ENCODE results near the gene TEX14.
"Not testable (repeated sequence)": the region's sequence is repeated elsewhere in the genome, so short reads cannot be mapped to it uniquely, and the experiment has no call there.

The TEX14 gene

DNA sequence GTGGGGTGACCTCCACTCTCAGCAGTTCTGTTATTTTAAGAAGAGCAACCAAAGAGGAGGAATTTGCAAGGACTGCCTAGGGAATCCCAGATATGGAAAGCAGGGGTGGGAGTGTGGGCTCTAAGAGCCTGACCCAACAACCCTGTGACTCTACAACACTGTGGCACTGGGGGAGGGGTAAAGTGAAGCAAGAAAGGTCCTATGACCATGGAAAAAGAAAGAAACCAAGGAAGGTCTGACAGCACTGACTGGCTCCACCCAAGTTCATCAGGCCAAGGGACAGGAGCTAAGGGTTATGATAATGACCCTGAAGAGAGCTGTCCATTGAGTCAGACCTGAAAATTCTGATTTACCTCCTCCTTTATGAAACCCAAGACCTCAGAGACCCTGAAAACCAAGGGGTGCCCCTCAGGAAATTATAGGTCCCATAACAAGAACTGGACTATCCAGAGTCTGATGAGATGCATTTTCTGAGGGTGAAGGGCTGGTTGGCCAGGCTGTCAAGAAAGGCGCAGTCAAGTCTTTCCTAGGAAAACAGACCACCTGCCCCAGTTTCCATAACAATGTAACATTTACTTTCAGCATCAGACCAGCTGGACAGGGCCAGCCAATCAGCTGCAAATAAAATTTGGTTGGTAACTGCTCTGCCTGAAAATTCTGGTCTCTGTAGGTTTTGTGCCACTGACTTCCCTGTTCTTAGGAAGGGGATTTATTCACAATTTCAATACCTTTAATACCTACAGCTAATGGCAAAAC is 123.6 kb downstream of the TEX14 start:
- H3K36me3 ChIP-seq (ENCODE audit: control insufficient read depth, insufficient read depth, low read length): no peaks in the 10 kb centered on the region
- no peak for DNase-seq (ENCODE audit: low read depth, low spot score)
- peaks cover 4% of the 10 kb centered on the region; the same call in 1 of the 2 replicates for H3K4me1 ChIP-seq (ENCODE audit: control insufficient read depth, insufficient read depth, low read length)
- WGBS (ENCODE audit: insufficient coverage, insufficient read length): no CpG with 5 or more reads among the region's 1 CpG
- H3K9me3 ChIP-seq (ENCODE audit: control insufficient read depth, insufficient read depth, low read length): no peaks in the 10 kb centered on the region
- H3K27ac ChIP-seq (ENCODE audit: low read length): no peak overlapping the region
- H3K27me3 ChIP-seq (ENCODE audit: control insufficient read depth, insufficient read depth, low read length): no peaks in the 10 kb centered on the region
- H3K4me3 ChIP-seq (ENCODE audit: low read length): no peak overlapping the region

DNA sequence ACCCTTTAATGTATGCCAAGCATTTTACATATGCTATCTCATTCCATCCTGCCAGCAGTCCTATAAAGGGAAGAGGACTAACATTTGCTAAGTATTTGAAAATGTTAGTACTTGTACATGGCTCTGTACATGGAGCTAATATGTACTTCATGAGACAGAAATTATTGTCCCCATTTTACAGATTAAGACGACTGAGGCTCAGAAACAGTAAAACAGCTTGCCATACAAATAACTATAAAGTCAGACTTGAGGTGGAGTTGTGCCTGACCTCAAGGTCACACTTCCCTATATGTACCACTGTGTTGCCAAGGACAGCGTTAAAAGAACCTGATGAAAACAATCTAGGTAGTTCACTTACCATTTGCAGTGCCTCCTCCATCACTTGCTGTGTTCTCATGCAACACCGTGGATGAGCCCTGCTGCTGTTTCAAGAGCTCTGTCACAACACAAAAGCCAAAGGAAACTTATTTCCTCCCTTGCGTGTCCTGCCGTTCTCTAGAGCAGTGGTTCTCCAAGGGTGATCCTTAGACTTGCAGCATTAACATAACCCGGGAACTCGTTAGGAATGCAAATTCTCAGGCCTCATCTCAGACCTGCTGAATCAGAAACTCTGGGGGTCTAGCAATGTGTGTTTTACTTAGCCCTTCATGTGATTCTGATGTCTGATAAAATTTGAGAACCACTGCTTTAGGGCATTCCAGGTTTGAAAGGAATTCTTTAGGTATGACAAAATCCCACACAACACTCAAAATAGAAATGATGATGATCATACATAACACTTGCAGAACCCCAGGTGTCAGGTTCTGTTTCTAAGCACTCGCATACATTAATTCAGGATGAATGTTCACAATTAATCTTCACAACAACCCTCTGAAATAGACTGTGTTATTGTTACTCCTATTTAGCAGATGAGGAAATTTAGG is 126.2 kb downstream of the TEX14 start:
- no peak overlapping the region for H3K4me3 ChIP-seq (ENCODE audit: low read length)
- peaks cover 4% of the 10 kb centered on the region; the same call in 1 of the 2 replicates for H3K4me1 ChIP-seq (ENCODE audit: control insufficient read depth, insufficient read depth, low read length)
- no CpG with 5 or more reads among the region's 8 CpGs for WGBS (ENCODE audit: insufficient coverage, insufficient read length)
- peak; percentile 33 for DNase-seq (ENCODE audit: low read depth, low spot score)
- H3K9me3 ChIP-seq (ENCODE audit: control insufficient read depth, insufficient read depth, low read length): no peaks in the 10 kb centered on the region
- no peaks in the 10 kb centered on the region; the same call in 1 of the 2 replicates for H3K27me3 ChIP-seq (ENCODE audit: control insufficient read depth, insufficient read depth, low read length)
- H3K27ac ChIP-seq (ENCODE audit: low read length): no peak overlapping the region
- H3K36me3 ChIP-seq (ENCODE audit: control insufficient read depth, insufficient read depth, low read length): no peaks in the 10 kb centered on the region

GRCh38 chr17:58564971-58565370 is 126.9 kb downstream of the TEX14 start:
- H3K36me3 ChIP-seq (ENCODE audit: control insufficient read depth, insufficient read depth, low read length): no peaks in the 10 kb centered on the region
- H3K4me1 ChIP-seq (ENCODE audit: control insufficient read depth, insufficient read depth, low read length): peaks cover 4% of the 10 kb centered on the region; the same call in 1 of the 2 replicates
- no peak overlapping the region for H3K27ac ChIP-seq (ENCODE audit: low read length)
- no peak overlapping the region for H3K4me3 ChIP-seq (ENCODE audit: low read length)
- no peaks in the 10 kb centered on the region; the same call in 1 of the 2 replicates for H3K27me3 ChIP-seq (ENCODE audit: control insufficient read depth, insufficient read depth, low read length)
- DNase-seq (ENCODE audit: low read depth, low spot score): no peak
- WGBS (ENCODE audit: insufficient coverage, insufficient read length): no CpG with 5 or more reads among the region's 1 CpG
- H3K9me3 ChIP-seq (ENCODE audit: control insufficient read depth, insufficient read depth, low read length): no peaks in the 10 kb centered on the region

- Histone ChIP-seq H3K27me3 (ENCODE audit: control insufficient read depth, insufficient read depth, low read length) (no peaks in the 10 kb centered on the region; the same call in 1 of the 2 replicates), H3K27ac (ENCODE audit: low read length) (no peak overlapping the region), H3K4me3 (ENCODE audit: low read length) (no peak overlapping the region), H3K4me1 (ENCODE audit: control insufficient read depth, insufficient read depth, low read length) (peaks cover 4% of the 10 kb centered on the region; the same call in 1 of the 2 replicates), H3K9me3 (ENCODE audit: control insufficient read depth, insufficient read depth, low read length) (no peaks in the 10 kb centered on the region), H3K36me3 (ENCODE audit: control insufficient read depth, insufficient read depth, low read length) (no peaks in the 10 kb centered on the region)
- no CpG with 5 or more reads among the region's 2 CpGs for WGBS (ENCODE audit: insufficient coverage, insufficient read length)
- no peak for DNase-seq (ENCODE audit: low read depth, low spot score)
These were observed 127.6 kb downstream of the TEX14 start for GRCh38 chr17:58564243-58564642.

DNA sequence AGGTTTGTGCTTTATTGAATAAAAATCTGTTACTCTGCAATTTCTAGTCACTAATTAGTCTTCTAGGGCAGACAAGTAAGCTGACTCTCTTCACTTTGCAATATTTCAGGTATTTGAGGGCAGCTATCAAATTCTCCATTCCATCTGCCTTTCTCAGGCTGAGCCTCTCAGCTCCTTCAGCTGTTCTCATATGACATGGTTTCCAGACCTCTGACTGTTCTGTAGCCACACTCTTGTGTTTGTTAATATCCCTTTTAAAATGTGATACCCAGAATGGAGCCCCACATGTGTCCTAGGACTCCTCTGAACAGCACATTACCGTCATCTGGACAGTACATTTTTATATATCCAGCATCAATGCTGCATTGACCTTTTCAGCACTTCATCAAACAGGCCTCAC is 131.3 kb downstream of the TEX14 start:
- no peak overlapping the region for H3K4me3 ChIP-seq (ENCODE audit: low read length)
- no peaks in the 10 kb centered on the region; the same call in 1 of the 2 replicates for H3K27me3 ChIP-seq (ENCODE audit: control insufficient read depth, insufficient read depth, low read length)
- peaks cover 1% of the 10 kb centered on the region; the same call in 1 of the 2 replicates for H3K4me1 ChIP-seq (ENCODE audit: control insufficient read depth, insufficient read depth, low read length)
- no peaks in the 10 kb centered on the region for H3K36me3 ChIP-seq (ENCODE audit: control insufficient read depth, insufficient read depth, low read length)
- H3K27ac ChIP-seq (ENCODE audit: low read length): no peak overlapping the region
- DNase-seq (ENCODE audit: low read depth, low spot score): no peak
- no peaks in the 10 kb centered on the region for H3K9me3 ChIP-seq (ENCODE audit: control insufficient read depth, insufficient read depth, low read length)
- WGBS (ENCODE audit: insufficient coverage, insufficient read length): no CpG with 5 or more reads among the region's 1 CpG

- no peak for DNase-seq (ENCODE audit: low read depth, low spot score)
- H3K27me3 ChIP-seq (ENCODE audit: control insufficient read depth, insufficient read depth, low read length): no peaks in the 10 kb centered on the region; the same call in 1 of the 2 replicates
- H3K9me3 ChIP-seq (ENCODE audit: control insufficient read depth, insufficient read depth, low read length): no peaks in the 10 kb centered on the region
- H3K36me3 ChIP-seq (ENCODE audit: control insufficient read depth, insufficient read depth, low read length): no peaks in the 10 kb centered on the region
- no peak overlapping the region for H3K4me3 ChIP-seq (ENCODE audit: low read length)
- no peaks in the 10 kb centered on the region for H3K4me1 ChIP-seq (ENCODE audit: control insufficient read depth, insufficient read depth, low read length)
- WGBS (ENCODE audit: insufficient coverage, insufficient read length): no CpG with 5 or more reads among the region's 3 CpGs
- H3K27ac ChIP-seq (ENCODE audit: low read length): no peak overlapping the region
These were observed 133.9 kb downstream of the TEX14 start for GRCh38 chr17:58557981-58558380.

DNA sequence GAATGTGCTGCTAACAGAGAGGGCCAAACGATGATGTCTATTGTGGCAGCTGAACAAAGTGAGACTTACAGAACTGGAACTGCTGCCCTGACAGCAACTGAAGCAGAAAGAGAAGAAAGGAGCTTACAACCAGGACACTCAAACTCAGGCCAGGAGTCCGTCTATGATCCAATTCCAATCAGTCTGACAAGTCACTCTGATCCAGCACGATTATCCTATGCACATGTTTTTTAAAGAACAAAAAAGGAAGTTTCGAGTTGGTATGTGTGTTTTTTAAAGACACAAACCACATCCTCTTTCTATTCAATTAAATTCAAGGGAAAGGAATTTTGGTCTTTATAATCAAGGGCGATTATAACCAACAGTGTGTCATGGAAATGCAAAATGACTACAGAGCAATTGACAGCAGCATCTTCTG is 135.0 kb downstream of the TEX14 start:
- H3K27me3 ChIP-seq (ENCODE audit: control insufficient read depth, insufficient read depth, low read length): no peaks in the 10 kb centered on the region; the same call in 1 of the 2 replicates
- no peaks in the 10 kb centered on the region for H3K4me1 ChIP-seq (ENCODE audit: control insufficient read depth, insufficient read depth, low read length)
- no peak overlapping the region for H3K4me3 ChIP-seq (ENCODE audit: low read length)
- no peak overlapping the region for H3K27ac ChIP-seq (ENCODE audit: low read length)
- no peaks in the 10 kb centered on the region for H3K36me3 ChIP-seq (ENCODE audit: control insufficient read depth, insufficient read depth, low read length)
- WGBS (ENCODE audit: insufficient coverage, insufficient read length): no CpG with 5 or more reads among the region's 5 CpGs
- no peaks in the 10 kb centered on the region for H3K9me3 ChIP-seq (ENCODE audit: control insufficient read depth, insufficient read depth, low read length)
- no peak for DNase-seq (ENCODE audit: low read depth, low spot score)

DNA sequence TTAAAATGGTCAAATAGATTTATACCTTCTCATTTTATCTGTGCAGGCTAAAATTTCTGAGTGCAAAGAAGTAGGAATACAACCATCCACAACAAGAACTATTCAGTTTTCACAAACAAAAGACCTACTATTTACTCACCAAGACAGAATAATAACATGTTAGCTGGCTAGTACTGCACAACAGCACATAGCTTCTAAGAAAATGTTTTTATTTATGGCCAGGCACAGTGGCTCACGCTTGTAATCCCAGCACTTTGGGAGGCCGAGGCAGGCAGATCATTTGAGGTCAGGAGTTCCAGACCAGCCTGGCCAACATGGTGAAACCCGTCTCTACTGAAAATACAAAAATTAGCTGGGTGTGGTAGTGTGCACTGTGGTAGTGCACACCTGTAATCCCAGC is 136.7 kb downstream of the TEX14 start:
- H3K27ac ChIP-seq (ENCODE audit: low read length); H3K4me1 ChIP-seq (ENCODE audit: control insufficient read depth, insufficient read depth, low read length); H3K36me3 ChIP-seq (ENCODE audit: control insufficient read depth, insufficient read depth, low read length); H3K4me3 ChIP-seq (ENCODE audit: low read length); H3K9me3 ChIP-seq (ENCODE audit: control insufficient read depth, insufficient read depth, low read length); H3K27me3 ChIP-seq (ENCODE audit: control insufficient read depth, insufficient read depth, low read length); DNase-seq (ENCODE audit: low read depth, low spot score): not testable (repeated sequence)
- no CpG with 5 or more reads among the region's 3 CpGs for WGBS (ENCODE audit: insufficient coverage, insufficient read length)

DNA sequence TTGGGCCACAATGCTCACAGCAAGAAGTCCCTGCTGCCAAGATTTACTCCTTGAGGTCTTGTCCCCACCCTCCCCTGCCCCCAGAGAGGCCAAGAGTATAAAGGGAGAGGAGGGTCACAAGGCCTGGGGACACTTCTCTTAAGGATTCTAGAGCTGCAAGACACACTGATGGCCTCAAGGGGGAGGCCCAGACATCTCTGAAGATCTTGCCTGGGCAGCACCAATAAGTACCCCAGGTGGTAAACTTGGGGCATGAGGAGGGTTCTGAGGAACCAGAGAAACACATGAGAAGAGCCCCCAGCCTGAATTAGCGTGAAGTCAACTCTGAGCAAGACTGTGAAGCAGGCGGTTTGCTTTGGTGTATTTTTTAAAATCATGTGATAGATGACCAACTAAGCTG is 150.6 kb downstream of the TEX14 start:
- Histone ChIP-seq H3K36me3 (ENCODE audit: control insufficient read depth, insufficient read depth, low read length) (no peaks in the 10 kb centered on the region), H3K4me1 (ENCODE audit: control insufficient read depth, insufficient read depth, low read length) (no peaks in the 10 kb centered on the region), H3K27ac (ENCODE audit: low read length) (no peak overlapping the region), H3K9me3 (ENCODE audit: control insufficient read depth, insufficient read depth, low read length) (no peaks in the 10 kb centered on the region), H3K27me3 (ENCODE audit: control insufficient read depth, insufficient read depth, low read length) (no peaks in the 10 kb centered on the region; the same call in 1 of the 2 replicates), H3K4me3 (ENCODE audit: low read length) (no peak overlapping the region)
- WGBS (ENCODE audit: insufficient coverage, insufficient read length): no CpG with 5 or more reads among the region's 2 CpGs
- no peak for DNase-seq (ENCODE audit: low read depth, low spot score)

DNA sequence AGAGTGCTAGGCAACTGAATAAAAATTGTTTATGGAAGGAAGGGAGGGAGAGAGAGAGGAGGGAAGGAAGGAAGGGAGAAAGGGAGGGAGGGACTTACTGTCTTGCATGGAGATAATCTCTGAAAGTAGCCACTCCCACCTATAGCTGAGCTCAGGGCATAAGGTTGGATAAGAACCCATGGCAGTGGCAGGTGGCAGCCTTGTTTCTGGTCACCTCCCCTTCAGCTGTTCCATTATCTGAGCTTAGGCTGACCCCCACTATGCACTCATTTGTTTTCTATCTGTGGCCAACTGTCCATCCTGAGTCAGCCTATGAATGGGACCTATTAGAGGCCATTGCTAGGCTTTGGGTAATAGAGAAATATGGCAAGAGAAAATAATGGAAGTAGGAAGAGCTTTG is 152.1 kb downstream of the TEX14 start:
- Histone ChIP-seq H3K27me3 (ENCODE audit: control insufficient read depth, insufficient read depth, low read length) (no peaks in the 10 kb centered on the region; the same call in 1 of the 2 replicates), H3K36me3 (ENCODE audit: control insufficient read depth, insufficient read depth, low read length) (no peaks in the 10 kb centered on the region), H3K4me1 (ENCODE audit: control insufficient read depth, insufficient read depth, low read length) (no peaks in the 10 kb centered on the region), H3K4me3 (ENCODE audit: low read length) (no peak overlapping the region), H3K9me3 (ENCODE audit: control insufficient read depth, insufficient read depth, low read length) (no peaks in the 10 kb centered on the region), H3K27ac (ENCODE audit: low read length) (no peak overlapping the region)
- DNase-seq (ENCODE audit: low read depth, low spot score): no peak

Data from iPS DF 6.9 (cell line).